ES-I3 (cell line): ENCODE data around the gene KCNC1.

Experiments
- H3K36me3 ChIP-seq: 2 replicates; pipeline ENCODE4 v1.6.1; 2013; ENCODE audit warnings: mild to moderate bottlenecking, low read length, control low read depth, moderate library complexity; ENCODE audit not compliant: insufficient read depth
- H3K4me1 ChIP-seq: 2 replicates; pipeline ENCODE4 v1.6.1; 2013; ENCODE audit warnings: mild to moderate bottlenecking, control low read depth, low read length; ENCODE audit not compliant: insufficient read depth
- H3K9ac ChIP-seq: 2 replicates; pipeline ENCODE4 v1.6.1; 2013; ENCODE audit warnings: low read depth, mild to moderate bottlenecking, low read length, moderate library complexity
- H3K9me3 ChIP-seq: 2 replicates; pipeline ENCODE4 v1.6.1; 2013; ENCODE audit warnings: mild to moderate bottlenecking, low read length, moderate library complexity; ENCODE audit not compliant: control insufficient read depth, insufficient read depth

KCNC1 gene

DNA sequence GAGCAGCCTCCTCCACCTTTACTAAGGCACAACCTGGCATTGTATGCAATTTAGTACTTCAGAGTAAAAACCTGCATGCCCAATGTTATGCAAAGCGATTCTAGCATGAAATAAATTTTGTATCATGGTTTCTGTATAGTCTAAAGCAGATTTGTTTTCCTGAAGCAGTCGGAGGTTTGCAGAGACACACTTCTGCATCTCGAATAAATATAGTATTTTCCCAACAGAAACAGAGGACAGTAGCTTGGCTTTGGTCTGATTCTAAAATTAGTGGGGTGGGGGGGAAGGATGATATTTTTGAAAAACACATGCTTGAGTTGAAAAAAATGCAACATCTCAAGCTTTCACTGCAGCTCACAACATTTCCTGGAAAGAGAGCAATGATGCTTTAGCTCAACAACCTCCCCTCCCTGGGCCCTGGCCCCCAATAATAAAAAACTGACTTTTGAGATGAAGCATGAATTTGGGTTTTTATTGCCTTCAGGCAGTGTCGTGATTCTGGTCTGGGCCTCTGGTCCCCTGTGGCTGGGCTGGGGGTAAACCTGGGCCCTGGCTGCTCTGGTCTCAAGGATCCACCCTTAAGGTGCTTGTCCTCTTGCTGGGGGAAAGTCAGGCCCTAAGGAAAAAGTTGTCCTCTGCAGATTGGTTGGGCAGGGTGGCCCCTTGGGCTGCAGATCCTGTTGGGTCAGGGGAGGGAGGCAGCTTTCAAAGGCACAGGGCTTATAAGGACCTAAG lies 48.2 kb downstream of the KCNC1 start:
- Histone ChIP-seq H3K4me1 (no peaks in the 10 kb centered on the region), H3K36me3 (no peaks in the 10 kb centered on the region), H3K9me3 (no peaks in the 10 kb centered on the region), H3K9ac (no peak overlapping the region)

DNA sequence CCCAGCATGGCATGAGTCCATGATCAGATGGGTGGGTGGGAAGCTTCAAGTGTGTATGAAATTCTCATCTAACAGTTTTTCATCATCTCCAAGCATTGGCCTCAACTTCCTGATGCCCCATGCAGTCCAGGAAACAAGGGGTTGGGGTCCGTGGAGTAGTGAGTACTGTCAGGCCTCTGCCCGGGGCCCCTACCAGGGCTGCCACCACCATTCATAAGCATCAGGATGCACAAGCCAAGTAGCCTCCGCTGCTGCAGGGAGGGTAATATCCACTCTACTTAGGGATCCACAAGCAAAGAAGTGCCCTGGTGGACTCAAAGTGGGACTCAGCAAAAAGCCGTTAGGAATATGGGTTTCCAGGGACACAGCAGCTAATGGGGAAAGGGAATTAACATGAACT lies 49.3 kb downstream of the KCNC1 start:
- no peak overlapping the region for H3K9ac ChIP-seq
- H3K9me3 ChIP-seq: no peaks in the 10 kb centered on the region
- H3K4me1 ChIP-seq: no peaks in the 10 kb centered on the region
- no peaks in the 10 kb centered on the region for H3K36me3 ChIP-seq

DNA sequence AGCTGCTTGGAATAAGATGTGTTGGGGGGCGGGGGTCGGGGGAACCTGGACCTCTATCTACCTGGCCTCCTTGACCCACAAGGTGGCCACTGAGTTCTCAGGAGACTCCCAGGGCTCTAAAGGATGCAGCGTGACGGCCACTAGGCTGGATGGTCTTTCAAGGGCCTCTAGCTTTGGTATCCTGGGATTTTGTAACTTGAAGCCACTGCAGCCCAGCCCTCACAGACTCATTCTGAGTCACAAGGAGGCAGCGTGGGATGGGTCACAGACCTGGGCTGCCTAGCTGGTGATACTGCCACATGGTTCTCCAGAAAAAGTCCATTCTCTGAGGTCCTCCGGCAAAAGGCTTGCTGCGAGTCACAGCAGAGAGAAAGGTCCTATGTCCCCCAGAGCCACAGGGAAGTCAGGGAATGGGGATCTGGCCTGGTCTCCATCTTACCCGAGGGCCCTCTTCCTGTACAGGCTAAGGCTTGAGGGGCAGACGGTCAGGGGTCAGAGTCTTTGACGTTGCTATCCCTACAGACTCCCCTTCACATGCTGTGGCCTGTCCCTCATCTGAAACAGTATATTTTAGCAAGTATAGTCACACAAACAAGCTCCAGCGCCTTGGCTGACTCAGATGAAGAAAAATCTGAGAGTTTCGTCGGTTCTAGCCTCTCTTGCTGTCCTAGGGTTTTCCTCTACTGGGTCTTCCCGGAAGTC lies 52.4 kb downstream of the KCNC1 start:
- Histone ChIP-seq H3K4me1 (no peaks in the 10 kb centered on the region), H3K36me3 (no peaks in the 10 kb centered on the region), H3K9me3 (no peaks in the 10 kb centered on the region), H3K9ac (no peak overlapping the region)

DNA sequence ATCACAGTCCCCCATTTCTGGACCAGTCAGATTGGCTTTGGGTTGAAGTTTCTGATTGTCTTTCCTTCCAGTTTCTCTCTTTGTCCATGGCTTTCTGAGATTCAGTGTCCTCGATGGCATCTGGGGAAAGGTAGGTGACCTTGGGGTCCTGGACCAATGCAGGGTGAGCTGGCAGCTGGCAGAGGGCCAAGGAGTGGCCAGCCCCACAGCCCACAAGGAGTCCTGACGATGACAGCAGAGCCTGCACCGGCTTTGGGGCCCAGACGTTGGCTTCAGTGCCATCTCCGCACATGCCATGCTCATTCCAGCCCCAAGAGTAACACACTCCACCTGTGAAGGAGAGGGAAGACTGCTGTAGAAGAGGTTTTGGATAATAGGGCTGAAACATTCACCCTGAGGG lies 53.5 kb downstream of the KCNC1 start:
- Histone ChIP-seq H3K4me1 (no peaks in the 10 kb centered on the region), H3K36me3 (no peaks in the 10 kb centered on the region), H3K9ac (no peak overlapping the region), H3K9me3 (no peaks in the 10 kb centered on the region)

DNA sequence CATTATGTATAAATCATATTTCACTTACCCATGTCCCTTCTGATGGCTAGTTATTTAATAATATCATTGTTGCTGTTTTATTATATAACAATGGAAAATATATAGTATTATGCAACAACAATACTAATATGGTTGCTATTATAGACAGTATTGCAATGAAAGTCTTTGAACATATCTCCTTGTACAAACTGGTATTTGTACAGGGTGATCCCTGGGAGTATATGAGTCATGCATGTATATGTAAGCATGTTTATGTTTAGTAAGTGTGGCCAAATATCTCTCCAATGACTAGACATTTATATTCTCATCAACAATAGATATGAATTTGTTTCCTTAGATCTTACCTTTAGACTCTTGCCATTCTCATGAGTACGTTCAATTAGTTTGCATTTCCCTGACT lies 55.9 kb downstream of the KCNC1 start:
- H3K9me3 ChIP-seq: no peaks in the 10 kb centered on the region
- H3K36me3 ChIP-seq: no peaks in the 10 kb centered on the region
- no peak overlapping the region for H3K9ac ChIP-seq
- H3K4me1 ChIP-seq: no peaks in the 10 kb centered on the region

DNA sequence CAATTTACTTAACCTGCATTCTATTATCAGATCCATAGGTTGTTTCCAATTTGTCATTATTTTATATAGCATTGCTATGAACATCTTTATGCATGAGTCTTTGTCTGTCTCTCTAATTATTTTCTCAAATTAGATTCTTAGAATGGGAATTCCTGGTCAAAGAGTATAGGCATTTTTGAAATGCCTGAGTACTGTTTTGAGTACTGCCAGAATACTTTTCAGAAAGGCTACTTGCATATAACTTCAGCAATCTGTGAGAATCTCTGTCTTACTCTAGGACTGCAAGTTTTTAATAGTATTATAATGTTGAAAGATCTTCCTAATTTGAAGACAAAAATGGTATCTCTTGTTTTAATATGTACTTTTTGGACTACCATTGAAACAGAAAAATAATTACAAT lies 56.6 kb downstream of the KCNC1 start:
- Histone ChIP-seq H3K4me1 (no peaks in the 10 kb centered on the region), H3K36me3 (no peaks in the 10 kb centered on the region), H3K9me3 (no peaks in the 10 kb centered on the region), H3K9ac (no peak overlapping the region)

DNA sequence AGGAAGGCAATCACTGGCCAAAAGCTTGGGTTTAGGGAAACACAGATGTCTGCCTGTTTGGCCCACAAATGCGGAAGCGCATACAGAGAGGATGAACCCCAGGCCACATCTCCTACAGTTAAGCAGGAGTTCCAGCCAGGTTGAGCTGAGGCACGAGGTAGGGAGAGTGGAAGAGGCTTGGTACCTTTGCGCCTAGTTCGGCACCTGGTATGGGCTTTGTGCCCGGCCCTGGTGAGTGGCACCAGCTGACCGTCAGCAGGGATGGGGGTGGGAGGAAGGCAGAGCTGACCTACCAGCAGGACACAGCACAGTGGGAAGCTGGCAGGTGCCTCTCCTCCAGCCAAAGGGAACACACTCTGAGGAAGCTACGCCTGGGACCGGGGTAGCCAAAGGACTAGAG lies 57.6 kb downstream of the KCNC1 start:
- no peaks in the 10 kb centered on the region for H3K36me3 ChIP-seq
- no peaks in the 10 kb centered on the region for H3K9me3 ChIP-seq
- no peaks in the 10 kb centered on the region for H3K4me1 ChIP-seq
- no peak overlapping the region for H3K9ac ChIP-seq

DNA sequence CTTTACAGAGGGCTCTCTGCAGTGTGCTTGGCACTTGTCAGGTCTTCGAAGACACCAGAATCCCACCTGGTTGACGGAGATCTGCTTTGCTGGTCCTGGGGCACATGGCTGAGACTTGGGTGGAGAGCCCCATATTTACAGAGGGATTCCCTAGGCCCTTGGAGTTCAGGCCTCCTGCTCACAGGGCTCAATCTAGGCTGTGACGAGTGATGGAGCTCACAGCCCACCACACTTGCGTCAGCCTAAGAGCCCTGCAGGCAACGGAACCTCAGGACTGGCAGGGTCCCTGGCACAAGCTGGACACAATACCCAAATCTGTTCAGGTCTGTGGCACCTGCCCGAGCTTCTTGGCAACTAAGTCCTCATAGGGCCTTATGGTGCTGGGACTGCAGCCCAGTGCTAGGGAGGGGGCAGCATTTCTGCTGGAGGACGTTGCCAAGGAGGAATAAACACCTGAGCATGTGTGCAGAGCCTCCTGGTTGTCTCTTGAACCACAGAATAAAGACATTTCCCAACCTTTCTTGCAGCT lies 59.1 kb downstream of the KCNC1 start:
- H3K4me1 ChIP-seq: no peaks in the 10 kb centered on the region
- H3K9ac ChIP-seq: no peak overlapping the region
- H3K9me3 ChIP-seq: no peaks in the 10 kb centered on the region
- no peaks in the 10 kb centered on the region for H3K36me3 ChIP-seq

DNA sequence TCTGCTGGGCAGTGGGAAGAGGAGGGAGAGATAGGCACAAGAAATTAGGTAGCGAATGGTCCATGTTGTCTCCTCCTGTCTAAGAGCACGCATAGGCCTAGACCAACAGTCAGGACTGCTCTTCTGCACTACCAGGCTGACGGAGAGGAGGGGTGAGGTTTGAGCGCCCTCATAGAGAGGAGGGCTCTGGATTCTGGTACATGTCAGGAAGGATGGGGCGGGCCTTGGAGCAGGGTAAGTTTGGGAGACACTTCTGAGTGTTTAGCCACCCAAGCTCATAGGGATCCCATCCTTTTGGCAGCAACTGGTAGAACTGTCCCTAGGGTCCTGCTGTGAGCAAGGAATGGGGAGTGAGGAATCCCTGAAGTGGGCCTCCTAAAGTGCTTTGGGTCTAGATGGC lies 60.4 kb downstream of the KCNC1 start:
- no peak overlapping the region for H3K9ac ChIP-seq
- no peaks in the 10 kb centered on the region for H3K4me1 ChIP-seq
- no peaks in the 10 kb centered on the region for H3K36me3 ChIP-seq
- no peaks in the 10 kb centered on the region for H3K9me3 ChIP-seq

DNA sequence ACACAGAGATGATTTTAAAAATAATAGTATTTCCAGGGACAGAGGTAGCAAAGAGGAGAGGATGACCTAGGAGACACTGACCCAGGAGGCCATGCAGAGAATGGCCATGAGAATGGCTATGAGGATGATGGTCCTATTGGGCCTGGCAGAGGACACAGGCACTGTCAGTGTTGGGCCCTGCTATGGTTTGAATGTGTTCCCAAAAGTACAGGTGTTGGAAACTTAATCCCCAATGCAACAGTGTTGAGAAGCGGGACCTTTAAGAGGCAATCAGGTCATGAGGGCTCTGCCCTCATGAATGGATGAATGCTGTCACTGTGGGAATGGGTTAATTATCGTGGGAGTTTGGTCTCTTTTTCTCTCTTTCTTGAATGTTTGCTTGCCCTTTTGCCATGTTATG lies 61.6 kb downstream of the KCNC1 start:
- Histone ChIP-seq H3K36me3 (no peaks in the 10 kb centered on the region), H3K9me3 (no peaks in the 10 kb centered on the region), H3K9ac (no peak overlapping the region), H3K4me1 (no peaks in the 10 kb centered on the region)

DNA sequence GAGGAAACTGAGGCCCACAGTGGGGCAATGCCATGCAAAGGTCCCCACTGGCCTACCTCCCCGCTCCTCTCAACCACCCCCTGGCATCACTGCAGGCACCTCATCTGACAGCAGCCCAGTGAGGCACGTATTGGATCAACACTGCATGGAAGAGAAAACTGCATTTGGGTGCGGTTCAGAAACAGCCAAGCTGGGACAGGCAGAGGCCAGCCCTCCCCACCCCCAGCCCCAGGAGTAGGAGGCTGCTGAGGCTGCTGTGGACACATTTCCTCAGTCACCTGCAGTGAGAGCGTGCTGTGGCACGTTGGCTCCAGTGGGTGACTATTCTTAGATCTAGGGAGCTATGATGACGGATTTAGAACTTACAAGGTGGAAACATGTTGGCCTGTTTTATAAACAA lies 63.7 kb downstream of the KCNC1 start:
- H3K36me3 ChIP-seq: no peaks in the 10 kb centered on the region
- H3K9me3 ChIP-seq: no peaks in the 10 kb centered on the region
- peaks cover 11% of the 10 kb centered on the region for H3K4me1 ChIP-seq
- no peak overlapping the region for H3K9ac ChIP-seq

DNA sequence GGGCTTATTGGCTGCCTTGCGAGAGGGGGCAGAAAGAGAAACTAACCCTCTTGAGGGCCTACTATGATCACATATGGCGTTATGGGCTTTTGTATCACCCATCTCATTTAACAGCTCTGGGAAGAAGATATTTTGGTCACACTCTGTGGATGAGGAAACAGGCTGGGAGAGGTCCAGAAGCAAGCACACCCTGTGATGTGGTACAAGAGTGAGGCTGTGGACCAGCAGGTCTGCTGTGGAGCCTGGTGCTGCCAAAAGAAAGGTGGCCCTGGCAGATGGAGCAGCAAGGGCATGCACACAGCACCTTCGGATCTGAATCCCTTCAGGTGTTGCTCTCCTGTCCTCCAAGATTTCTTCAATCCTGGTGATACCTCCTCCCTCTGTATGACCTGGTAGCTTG lies 64.1 kb downstream of the KCNC1 start:
- H3K9ac ChIP-seq: no peak overlapping the region
- peaks cover 11% of the 10 kb centered on the region for H3K4me1 ChIP-seq
- H3K36me3 ChIP-seq: no peaks in the 10 kb centered on the region
- no peaks in the 10 kb centered on the region for H3K9me3 ChIP-seq

DNA sequence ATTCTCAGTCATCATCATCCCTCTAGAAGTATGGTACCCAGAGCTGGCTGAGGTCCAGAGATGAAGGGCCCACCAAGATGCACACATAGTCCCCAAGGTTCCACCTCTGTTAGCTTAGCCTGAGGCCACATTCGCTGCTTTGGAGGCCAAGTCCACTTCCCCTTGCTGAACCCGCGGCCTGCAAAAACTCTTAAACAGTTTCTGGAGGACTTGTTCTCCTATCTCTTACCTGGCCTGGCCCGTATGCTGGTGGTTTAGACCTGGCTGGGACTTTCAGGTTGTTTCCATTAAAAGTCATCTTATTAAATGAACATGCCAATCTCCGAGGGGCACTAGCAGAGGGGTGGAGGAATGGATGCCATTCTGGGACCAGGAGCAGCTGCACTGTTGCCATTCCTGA lies 64.6 kb downstream of the KCNC1 start:
- H3K36me3 ChIP-seq: no peaks in the 10 kb centered on the region
- H3K9me3 ChIP-seq: no peaks in the 10 kb centered on the region
- peaks cover 11% of the 10 kb centered on the region for H3K4me1 ChIP-seq
- no peak overlapping the region for H3K9ac ChIP-seq

DNA sequence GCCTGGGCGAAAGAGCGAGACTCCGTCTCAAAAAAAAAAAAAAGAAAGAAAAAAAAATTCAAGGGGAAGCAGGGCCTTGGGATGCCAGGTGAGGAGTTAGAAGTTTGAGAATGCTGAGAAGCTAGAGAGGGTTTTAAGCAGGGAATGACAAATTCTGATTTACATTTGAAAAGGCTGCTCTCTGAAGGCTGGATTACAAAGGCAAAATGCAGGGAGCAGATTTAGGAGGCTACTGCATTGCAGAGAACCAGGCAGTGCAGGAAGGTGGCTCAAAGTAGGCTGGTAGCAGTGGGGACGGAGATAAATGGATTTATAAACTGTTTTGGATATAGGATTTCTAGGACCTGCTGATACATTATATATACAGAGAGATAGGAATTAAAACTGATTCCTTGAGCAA lies 66.6 kb downstream of the KCNC1 start:
- peaks cover 11% of the 10 kb centered on the region for H3K4me1 ChIP-seq
- H3K9me3 ChIP-seq: no peaks in the 10 kb centered on the region
- no peaks in the 10 kb centered on the region for H3K36me3 ChIP-seq
- no peak overlapping the region for H3K9ac ChIP-seq

DNA sequence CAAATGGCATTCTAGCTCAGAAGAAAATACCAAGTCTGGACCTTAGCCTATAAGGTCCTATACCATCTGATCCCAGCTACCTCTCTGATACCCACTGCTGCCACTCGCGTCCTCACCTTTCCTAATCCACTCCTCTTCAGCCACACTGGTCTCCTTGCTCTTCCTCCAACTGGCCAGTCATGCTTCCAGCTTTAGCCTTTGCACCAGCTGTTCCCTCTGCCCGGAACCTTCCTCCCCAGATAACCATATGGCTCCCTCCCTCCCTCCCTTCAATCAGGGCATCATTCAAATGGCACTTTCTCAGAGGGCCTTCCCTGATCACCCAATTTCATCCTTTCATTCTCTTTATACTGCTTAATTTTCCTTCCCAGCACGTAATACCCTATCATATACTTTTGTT lies 67.9 kb downstream of the KCNC1 start:
- H3K4me1 ChIP-seq: peaks cover 11% of the 10 kb centered on the region
- no peak overlapping the region for H3K9ac ChIP-seq
- H3K9me3 ChIP-seq: no peaks in the 10 kb centered on the region
- no peaks in the 10 kb centered on the region for H3K36me3 ChIP-seq
